Measurements from ENCODE around the gene PYDC2. TPM values are rescaled to one million over a fixed set of nuclear protein-coding genes. Genes with fewer than 3 reads are reported as not detected.

The PYDC2 gene
- not detected in 2 replicates for total RNA-seq

DNA sequence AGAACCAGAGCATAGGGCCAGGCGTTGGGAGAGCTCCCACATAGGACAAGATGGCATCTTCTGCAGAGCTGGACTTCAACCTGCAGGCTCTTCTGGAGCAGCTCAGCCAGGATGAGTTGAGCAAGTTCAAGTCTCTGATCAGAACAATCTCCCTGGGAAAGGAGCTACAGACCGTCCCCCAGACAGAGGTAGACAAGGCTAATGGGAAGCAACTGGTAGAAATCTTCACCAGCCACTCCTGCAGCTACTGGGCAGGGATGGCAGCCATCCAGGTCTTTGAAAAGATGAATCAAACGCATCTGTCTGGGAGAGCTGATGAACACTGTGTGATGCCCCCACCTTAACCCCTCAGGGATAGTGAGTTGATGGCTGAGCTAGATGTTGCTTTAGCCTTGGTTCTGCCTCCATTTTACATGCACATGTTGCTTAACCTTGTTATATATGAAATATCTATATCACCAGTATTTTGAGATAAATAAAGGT lies at the start of gene PYDC2:
Gene PYDC2 (plus strand): TSS at position 51 of the 483 bp plus-strand sequence. CDS start 0 bp downstream, at position 51.

Other genes with a start within 250 kb of the PYDC2 start
- 150 and 164 TPM in 2 replicates for gene CCDC50, start 131.8 kb upstream of the PYDC2 start, total RNA-seq
- gene UTS2B, start 130.6 kb upstream of the PYDC2 start, total RNA-seq, result 0.30 and 0.53 TPM in 2 replicates